ENCODE results near the gene RTN4R.

GRCh38 chr22:20224917-20225692 lies 43.0 kb downstream of the RTN4R start:
- TF ChIP-seq EZH2 (IDR thresholded peaks at IDR 0.05; ENCODE audit: borderline replicate concordance, low read depth, low read length, poor library complexity, severe bottlenecking): no peak
- TF ChIP-seq, protein P1, sequence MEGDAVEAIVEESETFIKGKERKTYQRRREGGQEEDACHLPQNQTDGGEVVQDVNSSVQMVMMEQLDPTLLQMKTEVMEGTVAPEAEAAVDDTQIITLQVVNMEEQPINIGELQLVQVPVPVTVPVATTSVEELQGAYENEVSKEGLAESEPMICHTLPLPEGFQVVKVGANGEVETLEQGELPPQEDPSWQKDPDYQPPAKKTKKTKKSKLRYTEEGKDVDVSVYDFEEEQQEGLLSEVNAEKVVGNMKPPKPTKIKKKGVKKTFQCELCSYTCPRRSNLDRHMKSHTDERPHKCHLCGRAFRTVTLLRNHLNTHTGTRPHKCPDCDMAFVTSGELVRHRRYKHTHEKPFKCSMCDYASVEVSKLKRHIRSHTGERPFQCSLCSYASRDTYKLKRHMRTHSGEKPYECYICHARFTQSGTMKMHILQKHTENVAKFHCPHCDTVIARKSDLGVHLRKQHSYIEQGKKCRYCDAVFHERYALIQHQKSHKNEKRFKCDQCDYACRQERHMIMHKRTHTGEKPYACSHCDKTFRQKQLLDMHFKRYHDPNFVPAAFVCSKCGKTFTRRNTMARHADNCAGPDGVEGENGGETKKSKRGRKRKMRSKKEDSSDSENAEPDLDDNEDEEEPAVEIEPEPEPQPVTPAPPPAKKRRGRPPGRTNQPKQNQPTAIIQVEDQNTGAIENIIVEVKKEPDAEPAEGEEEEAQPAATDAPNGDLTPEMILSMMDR (conservative IDR thresholded peaks at IDR 0.05; ENCODE audit: low read depth, low read length): no peak

Data from A673 (cell line).